Dendritic cell treated with granulocyte-macrophage colony-stimulating factor and Interleukin-4, amounts not matched to agents 40 ng/mL and 50 ng/mL, for 4 days (primary cell): ENCODE data around the gene RNF113B.

ENCODE experiments used
- H3K27ac Mint-ChIP-seq: one replicate; pipeline ENCODE4 v1.8.0; 2022; ENCODE audit warnings: mild to moderate bottlenecking, mixed read lengths
- H3K27me3 Mint-ChIP-seq: one replicate; pipeline ENCODE4 v1.8.0; 2022; ENCODE audit warnings: mild to moderate bottlenecking, mixed read lengths
- H3K36me3 Mint-ChIP-seq: one replicate; pipeline ENCODE4 v1.8.0; 2022; ENCODE audit warnings: low read depth, mixed read lengths
- H3K4me1 Mint-ChIP-seq: one replicate; pipeline ENCODE4 v1.8.0; 2022; ENCODE audit warnings: low read depth, mixed read lengths
- H3K4me3 Mint-ChIP-seq: one replicate; pipeline ENCODE4 v1.8.0; 2022; ENCODE audit warnings: mild to moderate bottlenecking, moderate library complexity, mixed read lengths
- H3K9me3 Mint-ChIP-seq: one replicate; pipeline ENCODE4 v1.8.0; 2022; ENCODE audit warnings: mixed read lengths
- intact Hi-C: fragments of 100-400 bp; cut with micrococcal nuclease; formaldehyde crosslinking; loops from one replicate; pipeline ENCODE4 v1.15.0; 2022

The RNF113B gene

GRCh38 chr13:98176777-98177608 lies at the start of gene RNF113B:
TSS of gene RNF113B (minus strand) at chr13:98177269. CDS start at chr13:98177236, 33 bp downstream.
- intact Hi-C loops, result no loop called here
- Mint-ChIP-seq H3K27me3 (no peaks in the 10 kb centered on the region), H3K9me3 (no peaks in the 10 kb centered on the region), H3K36me3 (no peaks in the 10 kb centered on the region), H3K27ac (no peak within 1 kb of the TSS), H3K4me3 (no peak within 1 kb of the TSS), H3K4me1 (peaks cover 5% of the 10 kb centered on the region)

GRCh38 chr13:98226496-98226895 lies 49.4 kb upstream of the RNF113B start:
- no peaks in the 10 kb centered on the region for H3K27me3 Mint-ChIP-seq
- H3K27ac Mint-ChIP-seq, result no peak overlapping the region
- intact Hi-C loops, result no loop called here
- H3K4me1 Mint-ChIP-seq, result no peaks in the 10 kb centered on the region
- no peaks in the 10 kb centered on the region for H3K36me3 Mint-ChIP-seq
- H3K4me3 Mint-ChIP-seq, result no peak overlapping the region
- peaks cover 27% of the 10 kb centered on the region for H3K9me3 Mint-ChIP-seq

- no peaks in the 10 kb centered on the region for H3K27me3 Mint-ChIP-seq
- H3K36me3 Mint-ChIP-seq, result no peaks in the 10 kb centered on the region
- intact Hi-C loops, result no loop called here
- H3K27ac Mint-ChIP-seq, result no peak overlapping the region
- no peaks in the 10 kb centered on the region for H3K4me1 Mint-ChIP-seq
- peaks cover 18% of the 10 kb centered on the region for H3K9me3 Mint-ChIP-seq
- H3K4me3 Mint-ChIP-seq, result no peak overlapping the region
Observed at GRCh38 chr13:98225036-98225940, 48.2 kb upstream of the RNF113B start.

- Mint-ChIP-seq H3K27ac (no peak overlapping the region), H3K9me3 (peaks cover 18% of the 10 kb centered on the region), H3K36me3 (no peaks in the 10 kb centered on the region), H3K4me3 (no peak overlapping the region), H3K27me3 (no peaks in the 10 kb centered on the region), H3K4me1 (no peaks in the 10 kb centered on the region)
- intact Hi-C loops, result no loop called here
Observed at GRCh38 chr13:98224557-98224956, 47.5 kb upstream of the RNF113B start.

GRCh38 chr13:98223741-98224140 lies 46.7 kb upstream of the RNF113B start:
- intact Hi-C loops, result no loop called here
- H3K9me3 Mint-ChIP-seq, result peaks cover 18% of the 10 kb centered on the region
- H3K4me1 Mint-ChIP-seq, result no peaks in the 10 kb centered on the region
- H3K36me3 Mint-ChIP-seq, result no peaks in the 10 kb centered on the region
- no peak overlapping the region for H3K4me3 Mint-ChIP-seq
- H3K27me3 Mint-ChIP-seq, result no peaks in the 10 kb centered on the region
- no peak overlapping the region for H3K27ac Mint-ChIP-seq

GRCh38 chr13:98222816-98223215 lies 45.7 kb upstream of the RNF113B start:
- peaks cover 17% of the 10 kb centered on the region for H3K9me3 Mint-ChIP-seq
- no peaks in the 10 kb centered on the region for H3K27me3 Mint-ChIP-seq
- intact Hi-C loops, result no loop called here

GRCh38 chr13:98222081-98222554 lies 45.0 kb upstream of the RNF113B start:
- no peak overlapping the region for H3K27ac Mint-ChIP-seq
- intact Hi-C loops, result no loop called here
- no peaks in the 10 kb centered on the region for H3K36me3 Mint-ChIP-seq
- peaks cover 10% of the 10 kb centered on the region for H3K9me3 Mint-ChIP-seq
- no peak overlapping the region for H3K4me3 Mint-ChIP-seq
- no peaks in the 10 kb centered on the region for H3K4me1 Mint-ChIP-seq
- H3K27me3 Mint-ChIP-seq, result no peaks in the 10 kb centered on the region

More at GRCh38 chr13:98222816-98223215, 45.7 kb upstream of the RNF113B start:
- Mint-ChIP-seq H3K4me1 (no peaks in the 10 kb centered on the region), H3K4me3 (no peak overlapping the region), H3K27ac (no peak overlapping the region), H3K36me3 (no peaks in the 10 kb centered on the region)

- Mint-ChIP-seq H3K9me3 (peaks cover 3% of the 10 kb centered on the region), H3K27me3 (no peaks in the 10 kb centered on the region), H3K36me3 (no peaks in the 10 kb centered on the region), H3K4me3 (no peak overlapping the region), H3K27ac (no peak overlapping the region), H3K4me1 (no peaks in the 10 kb centered on the region)
- intact Hi-C loops, result no loop called here
Observed at GRCh38 chr13:98221234-98221633, 44.2 kb upstream of the RNF113B start.

- no peaks in the 10 kb centered on the region for H3K36me3 Mint-ChIP-seq
- H3K4me3 Mint-ChIP-seq, result no peak overlapping the region
- no peaks in the 10 kb centered on the region for H3K27me3 Mint-ChIP-seq
- no peaks in the 10 kb centered on the region for H3K9me3 Mint-ChIP-seq
- intact Hi-C loops, result no loop called here
- H3K27ac Mint-ChIP-seq, result no peak overlapping the region
- H3K4me1 Mint-ChIP-seq, result no peaks in the 10 kb centered on the region
Observed at GRCh38 chr13:98220271-98220791, 43.3 kb upstream of the RNF113B start.

GRCh38 chr13:98219685-98220084 lies 42.6 kb upstream of the RNF113B start:
- Mint-ChIP-seq H3K27me3 (no peaks in the 10 kb centered on the region), H3K4me3 (no peak overlapping the region), H3K36me3 (no peaks in the 10 kb centered on the region), H3K27ac (no peak overlapping the region), H3K4me1 (no peaks in the 10 kb centered on the region), H3K9me3 (no peaks in the 10 kb centered on the region)
- intact Hi-C loops, result no loop called here

- Mint-ChIP-seq H3K4me3 (no peak overlapping the region), H3K27me3 (no peaks in the 10 kb centered on the region), H3K4me1 (no peaks in the 10 kb centered on the region), H3K27ac (no peak overlapping the region), H3K9me3 (no peaks in the 10 kb centered on the region), H3K36me3 (no peaks in the 10 kb centered on the region)
- intact Hi-C loops, result no loop called here
Observed at GRCh38 chr13:98217597-98217996, 40.5 kb upstream of the RNF113B start.

- H3K27me3 Mint-ChIP-seq, result no peaks in the 10 kb centered on the region
- H3K4me1 Mint-ChIP-seq, result no peaks in the 10 kb centered on the region
- no peaks in the 10 kb centered on the region for H3K36me3 Mint-ChIP-seq
- H3K9me3 Mint-ChIP-seq, result peaks cover under 1% of the 10 kb centered on the region
- no peak overlapping the region for H3K4me3 Mint-ChIP-seq
- intact Hi-C loops, result no loop called here
- no peak overlapping the region for H3K27ac Mint-ChIP-seq
Observed at GRCh38 chr13:98216711-98217285, 39.7 kb upstream of the RNF113B start.

- Mint-ChIP-seq H3K36me3 (no peaks in the 10 kb centered on the region), H3K4me1 (no peaks in the 10 kb centered on the region), H3K27ac (no peak overlapping the region), H3K4me3 (no peak overlapping the region), H3K9me3 (peaks cover 7% of the 10 kb centered on the region), H3K27me3 (no peaks in the 10 kb centered on the region)
- intact Hi-C loops, result no loop called here
Observed at GRCh38 chr13:98216135-98216565, 39.1 kb upstream of the RNF113B start.
